GM18499 (cell line): ENCODE data around the gene TSC1.

ENCODE experiments used
- ATAC-seq: cut with Tn5 transposase; IDR thresholded peaks from one replicate; pipeline ENCODE4 v1.9.1; 2021; ENCODE audit warnings: moderate number of reproducible peaks; ENCODE audit not compliant: insufficient read depth, unreplicated experiment

TSC1 gene

DNA sequence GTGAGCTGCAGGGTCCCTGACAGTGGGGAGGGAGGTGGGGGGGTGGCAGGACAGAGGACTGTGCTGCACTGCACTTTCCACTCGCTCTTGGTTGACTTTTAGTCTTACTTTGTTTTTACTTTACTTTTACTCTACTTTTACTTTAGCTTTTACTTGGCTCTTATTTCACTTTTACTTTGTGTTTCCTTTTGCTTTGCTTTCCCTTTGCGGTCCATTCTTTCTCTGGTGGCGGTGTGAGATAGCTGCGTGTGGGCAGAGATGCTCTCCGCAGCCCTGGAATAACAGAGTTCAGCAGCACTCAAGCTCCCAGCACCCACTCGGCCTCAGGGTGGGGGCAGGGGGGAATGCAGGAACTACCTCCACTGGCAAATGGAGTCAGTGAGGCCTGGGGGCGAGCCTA is 71.0 kb downstream of the TSC1 start:
- ATAC-seq = no peak

DNA sequence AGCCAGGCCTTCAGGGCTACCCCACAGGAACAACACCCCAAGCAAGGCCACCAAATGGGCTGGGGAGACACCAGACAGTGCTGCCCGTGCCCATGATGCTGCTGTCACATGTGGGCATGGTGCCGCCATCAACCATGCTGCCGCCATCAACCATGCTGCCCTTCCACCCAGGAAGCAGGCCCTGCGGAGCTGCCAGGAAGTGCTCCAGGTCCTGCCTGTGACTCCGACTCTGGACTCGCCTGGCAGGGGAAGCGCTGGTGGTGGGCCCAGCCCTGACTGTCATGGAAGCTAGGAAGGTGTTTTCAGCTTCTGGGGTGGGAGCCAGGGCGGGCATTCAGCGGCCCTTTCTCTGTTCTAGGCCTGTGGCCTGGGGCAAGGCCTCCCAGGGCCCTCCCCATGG is 75.2 kb downstream of the TSC1 start:
- no peak for ATAC-seq

DNA sequence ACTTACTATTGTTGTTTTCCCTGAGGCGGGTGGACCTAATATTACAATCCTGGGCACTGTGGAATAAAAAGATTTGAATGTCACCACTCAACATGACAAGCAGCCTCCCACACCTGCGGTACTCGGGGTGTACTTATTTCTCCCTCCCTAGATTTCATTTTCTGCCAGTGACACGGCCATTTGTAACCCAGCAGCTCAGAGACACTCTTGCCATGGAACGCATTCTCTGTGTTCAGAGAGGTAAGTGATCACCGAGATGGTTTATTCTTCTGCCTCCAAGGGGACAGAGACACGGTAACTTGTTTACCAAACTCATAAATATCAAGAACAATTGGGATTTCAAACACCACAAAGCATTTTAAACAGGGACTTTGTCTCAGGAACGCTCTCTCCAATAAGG is 77.5 kb downstream of the TSC1 start:
- ATAC-seq = no peak

DNA sequence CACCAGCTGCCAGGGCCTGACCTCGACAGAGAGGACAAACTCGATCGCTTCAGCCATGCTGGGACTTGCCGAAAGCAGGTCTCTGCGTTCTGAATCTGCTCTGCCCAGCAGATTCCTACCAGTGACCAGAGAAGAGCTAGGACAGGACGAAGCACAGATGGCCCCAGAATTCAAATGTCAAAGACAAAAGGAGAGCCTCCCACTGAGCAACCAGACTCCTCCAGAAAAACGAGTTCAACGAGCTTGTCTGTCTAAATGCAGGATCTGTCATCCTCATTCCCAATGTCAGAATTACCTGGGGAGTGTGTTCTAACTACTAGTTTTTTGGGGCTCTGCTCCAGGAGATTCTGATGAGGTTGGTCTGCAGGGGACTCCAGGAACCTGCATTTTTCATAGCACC is 79.7 kb downstream of the TSC1 start:
- ATAC-seq = no peak

DNA sequence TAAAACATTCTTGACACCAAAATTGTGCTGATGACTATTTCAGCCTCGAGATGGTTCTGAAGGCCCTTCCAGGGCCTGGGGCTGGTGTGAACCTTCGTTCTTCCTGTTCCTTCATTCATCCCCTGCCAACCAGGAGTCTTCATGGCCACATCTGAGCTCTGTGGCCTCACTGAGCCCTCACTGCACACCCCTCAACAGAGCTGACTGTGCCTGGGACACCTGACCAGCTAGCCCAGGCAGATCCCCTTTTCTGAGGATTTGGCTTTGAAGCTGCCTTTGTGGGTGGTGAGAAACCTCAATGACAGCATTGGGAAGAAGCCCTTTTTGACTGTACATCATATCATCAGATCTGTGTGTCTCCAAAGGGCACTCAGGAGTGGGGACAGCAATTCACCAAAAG is 80.1 kb downstream of the TSC1 start:
- ATAC-seq = no peak

DNA sequence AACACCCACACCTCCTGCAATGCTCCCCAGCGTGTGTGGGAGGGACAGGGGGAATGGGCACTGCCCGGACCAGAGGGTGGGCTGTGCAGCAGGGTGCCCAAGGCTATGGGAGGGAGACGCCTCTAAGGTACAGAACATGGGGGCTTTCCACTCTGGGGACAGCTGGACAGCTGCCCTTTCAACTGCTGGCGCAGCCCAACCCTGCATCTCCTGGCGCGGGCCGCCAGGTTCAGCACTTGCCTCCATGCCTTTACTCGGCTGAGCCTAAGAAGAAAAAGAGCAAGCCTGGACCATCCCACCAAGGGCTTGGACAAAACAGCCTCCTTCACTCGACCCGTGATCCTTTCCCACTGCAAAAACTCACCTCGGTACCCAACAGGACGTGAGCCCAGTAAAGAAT is 81.3 kb downstream of the TSC1 start:
- ATAC-seq = no peak

DNA sequence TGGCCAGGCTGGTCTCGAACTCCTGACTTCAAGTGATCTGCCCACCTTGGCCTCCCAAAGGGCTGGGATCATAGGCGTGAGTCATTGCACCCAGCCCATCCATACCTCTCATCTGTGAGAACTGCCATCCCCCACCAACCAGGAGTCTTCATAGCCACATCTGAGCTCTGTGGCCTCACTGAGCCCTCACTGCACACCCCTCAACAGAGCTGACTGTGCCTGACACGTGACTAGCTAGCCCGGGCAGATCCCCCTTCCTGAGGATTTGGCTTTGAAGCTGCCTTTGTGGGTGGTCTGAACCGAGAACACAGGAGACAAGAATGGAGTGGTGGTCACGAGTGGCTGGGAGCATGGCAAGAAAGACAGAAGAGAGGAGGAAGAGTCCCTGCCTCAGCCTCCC is 81.9 kb downstream of the TSC1 start:
- ATAC-seq = no peak

DNA sequence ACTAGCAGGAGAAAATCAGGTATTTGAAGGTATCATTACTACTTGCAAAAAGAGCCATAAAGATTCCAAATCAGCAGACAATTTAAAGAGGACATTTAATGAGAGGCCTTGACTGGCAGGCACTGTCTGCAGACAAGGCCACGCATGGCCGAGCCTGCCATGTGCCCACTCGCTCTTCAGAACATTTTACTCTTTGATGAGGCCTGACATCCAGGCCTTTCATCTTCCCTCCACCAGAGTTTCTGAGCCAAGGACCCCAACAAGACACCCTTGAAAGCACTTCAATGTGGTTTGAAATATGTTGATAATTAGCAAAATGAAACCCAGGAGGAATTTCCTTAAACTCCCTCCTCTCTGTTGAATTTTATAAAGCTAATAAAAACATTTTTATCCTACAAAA is 82.8 kb downstream of the TSC1 start:
- no peak for ATAC-seq

DNA sequence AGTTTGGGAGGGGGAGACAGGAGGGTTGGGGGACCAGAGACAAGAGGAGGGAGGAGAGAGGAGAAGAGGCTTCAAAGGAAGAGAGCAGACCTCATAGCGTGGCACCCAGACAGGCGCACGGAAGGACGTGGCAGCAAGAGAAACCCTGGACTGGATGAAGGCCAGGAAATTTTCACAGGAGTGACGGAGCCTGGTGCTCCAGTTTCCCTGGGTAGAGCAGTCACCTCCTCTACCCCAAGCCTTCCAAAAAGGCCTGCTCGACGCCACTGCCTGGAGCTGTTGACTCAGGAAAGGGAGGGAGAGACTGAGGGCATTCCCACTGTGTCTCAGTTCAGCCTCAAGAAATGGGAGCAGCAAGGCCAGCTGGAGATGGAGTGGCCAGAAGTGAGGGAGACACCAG is 85.7 kb downstream of the TSC1 start:
- no peak for ATAC-seq

DNA sequence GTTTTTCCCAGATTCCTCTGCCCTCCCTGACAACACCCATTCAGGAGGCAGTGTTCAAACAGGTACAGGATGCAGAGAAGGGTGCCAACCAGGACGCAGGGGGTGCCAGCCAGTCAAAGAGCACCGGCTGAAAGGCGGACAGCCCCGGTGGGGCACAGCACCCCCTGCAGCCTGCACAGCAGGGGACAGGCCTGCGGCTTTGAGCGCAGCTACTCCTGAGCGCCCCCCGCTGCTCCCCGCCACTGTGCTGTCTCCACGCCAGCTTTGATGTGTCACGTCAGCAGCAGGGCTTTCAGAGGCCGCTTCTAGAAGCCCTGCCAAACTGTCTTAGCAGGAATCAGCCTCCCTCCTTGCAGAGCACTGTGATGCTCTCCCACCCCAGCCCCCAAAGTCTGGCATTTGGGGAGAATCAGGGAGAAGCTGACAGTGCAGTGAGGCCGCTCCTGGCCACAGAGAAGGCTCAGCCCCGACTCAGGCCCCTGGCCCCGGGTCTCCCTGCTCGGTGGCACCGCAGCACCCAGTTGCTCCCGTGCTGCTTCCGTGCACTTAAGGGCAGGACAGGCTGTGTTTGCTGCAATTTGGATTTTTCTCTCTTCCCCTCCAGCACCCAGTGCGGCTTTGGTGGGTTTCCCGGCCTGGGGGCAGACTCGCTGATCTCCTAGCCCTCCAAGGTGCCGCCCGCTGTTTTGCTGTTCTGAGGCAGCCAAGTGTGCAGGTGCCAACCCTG is 86.6 kb downstream of the TSC1 start:
- ATAC-seq = no peak

DNA sequence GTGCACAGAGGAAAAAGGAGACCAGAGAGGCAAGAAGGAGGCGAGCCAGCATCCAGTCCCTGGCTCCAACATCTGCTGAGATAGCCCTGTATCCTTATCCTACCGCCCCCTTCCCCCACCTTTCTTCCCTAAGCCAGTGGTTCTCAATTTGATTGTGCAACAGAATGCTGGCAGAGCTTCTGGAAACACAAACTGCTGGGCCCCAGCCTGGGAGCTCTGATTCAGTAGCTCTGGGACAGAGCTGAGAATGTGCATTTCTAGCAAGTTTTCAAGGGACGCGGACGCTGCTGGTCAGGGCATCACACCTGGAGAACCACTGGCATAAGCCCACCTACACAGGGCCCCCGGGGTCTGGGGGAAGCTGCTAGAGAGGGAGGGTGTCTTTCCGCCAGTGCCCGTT is 87.4 kb downstream of the TSC1 start:
- no peak for ATAC-seq

DNA sequence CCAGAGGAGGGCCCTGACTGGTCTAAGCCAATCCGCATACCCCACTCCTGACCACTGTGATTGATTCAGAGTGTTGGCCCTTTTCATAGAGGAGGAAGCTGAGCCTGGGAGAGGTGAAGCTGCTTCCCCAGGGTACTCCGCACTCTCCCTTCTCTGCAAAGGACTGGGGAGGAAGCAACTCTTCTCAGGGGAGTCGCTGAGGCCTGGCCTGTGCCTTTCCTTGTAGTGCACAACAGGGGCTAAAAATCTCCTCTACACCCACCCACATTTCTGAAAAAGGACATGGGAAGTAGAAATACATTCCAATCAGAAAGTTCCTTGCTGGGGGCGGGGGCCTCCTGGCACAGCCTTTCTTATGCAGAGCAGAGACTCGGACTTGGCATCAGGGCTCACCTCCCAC is 88.5 kb downstream of the TSC1 start:
- ATAC-seq = no peak

DNA sequence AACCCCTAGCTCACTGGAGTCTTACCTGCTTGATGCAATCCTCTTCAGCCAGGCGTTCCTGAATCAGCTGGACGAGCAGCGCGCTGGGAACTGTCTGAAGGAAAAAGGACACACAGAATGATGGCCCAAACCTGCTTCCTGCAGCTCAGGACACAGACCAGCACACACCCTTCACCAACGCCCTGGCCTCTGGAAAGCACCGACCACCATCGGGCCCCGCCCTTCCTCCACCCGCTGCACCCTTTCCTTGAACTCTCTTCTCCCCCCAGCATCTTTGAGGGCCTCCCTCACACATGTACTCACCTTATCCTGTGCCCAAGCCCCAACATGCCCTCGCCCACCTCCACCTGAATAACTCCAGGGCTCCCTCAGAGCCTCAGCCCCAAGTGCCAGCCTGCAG is 89.6 kb downstream of the TSC1 start:
- no peak for ATAC-seq

DNA sequence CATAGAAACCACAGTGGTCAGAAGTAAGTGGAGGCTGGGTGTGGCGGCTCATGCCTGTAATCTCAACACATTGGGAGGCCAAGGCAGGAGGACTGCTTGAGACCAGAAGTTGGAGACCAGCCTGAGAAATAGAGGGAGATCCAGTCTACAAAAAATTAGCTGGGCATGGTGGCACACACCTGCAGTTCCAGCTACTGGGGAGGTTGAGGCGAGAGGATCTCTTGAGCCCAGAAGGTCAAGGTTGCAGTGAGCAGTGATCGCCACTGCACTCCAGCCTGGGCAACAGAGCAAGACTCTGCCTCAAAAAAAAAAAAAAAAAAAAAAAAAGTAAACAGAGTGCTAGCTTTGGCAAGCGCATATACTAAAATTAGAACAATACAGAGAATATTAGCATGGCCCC is 90.9 kb downstream of the TSC1 start:
- no peak for ATAC-seq

DNA sequence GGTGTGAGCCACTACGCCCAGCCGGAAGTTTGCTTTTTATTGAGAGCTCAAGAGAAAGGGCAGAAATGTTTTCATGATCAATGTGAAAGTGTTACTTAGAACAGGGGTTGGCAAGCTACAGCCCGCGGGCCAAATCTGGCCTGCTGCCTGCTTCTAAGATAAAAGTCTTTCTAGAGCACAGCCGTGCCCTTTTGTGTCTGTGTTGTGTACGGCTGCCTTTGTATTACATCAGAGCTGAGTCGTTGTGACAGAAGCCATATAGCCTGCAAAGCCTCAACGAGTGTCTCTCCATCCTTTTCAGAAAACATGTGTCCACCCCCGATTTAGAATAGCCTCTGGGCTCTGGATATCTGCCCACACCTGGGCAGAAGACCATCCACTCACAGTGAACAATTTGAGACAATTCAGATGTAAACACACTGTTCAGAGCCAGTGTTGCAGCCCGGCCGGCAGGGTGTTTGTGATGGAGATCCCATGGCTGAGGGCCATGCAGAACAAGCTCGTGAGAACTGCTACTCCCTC is 95.2 kb downstream of the TSC1 start:
- no peak for ATAC-seq

DNA sequence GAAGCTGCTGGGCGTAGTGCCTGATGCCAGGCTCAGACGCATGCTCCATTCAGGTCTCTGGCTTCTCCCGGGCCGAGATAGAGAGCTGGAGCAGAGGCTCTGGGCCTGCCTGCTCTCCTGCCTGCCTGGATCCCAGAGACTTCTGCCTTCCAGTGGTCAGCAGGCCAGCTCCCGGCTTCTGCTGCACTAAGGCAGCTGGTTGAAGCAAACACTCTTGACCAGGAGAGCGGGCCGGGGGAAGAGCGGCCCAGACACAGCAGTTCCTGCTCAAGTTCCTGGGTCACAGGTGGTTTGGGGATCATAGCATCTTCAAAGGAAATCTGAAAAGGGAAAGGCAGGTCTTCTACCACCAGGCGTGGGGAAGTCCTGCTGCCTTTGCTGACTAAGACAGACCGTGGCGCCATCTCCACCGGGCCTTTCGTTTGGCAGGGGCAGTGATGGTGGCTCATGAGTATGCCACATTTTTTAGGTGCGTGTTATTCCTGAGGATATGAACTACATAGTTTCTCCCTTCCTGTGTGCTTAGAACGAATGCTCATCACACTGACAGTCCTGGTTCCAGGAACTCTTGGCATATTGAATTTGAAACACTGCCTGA is 97.4 kb downstream of the TSC1 start:
- no peak for ATAC-seq

DNA sequence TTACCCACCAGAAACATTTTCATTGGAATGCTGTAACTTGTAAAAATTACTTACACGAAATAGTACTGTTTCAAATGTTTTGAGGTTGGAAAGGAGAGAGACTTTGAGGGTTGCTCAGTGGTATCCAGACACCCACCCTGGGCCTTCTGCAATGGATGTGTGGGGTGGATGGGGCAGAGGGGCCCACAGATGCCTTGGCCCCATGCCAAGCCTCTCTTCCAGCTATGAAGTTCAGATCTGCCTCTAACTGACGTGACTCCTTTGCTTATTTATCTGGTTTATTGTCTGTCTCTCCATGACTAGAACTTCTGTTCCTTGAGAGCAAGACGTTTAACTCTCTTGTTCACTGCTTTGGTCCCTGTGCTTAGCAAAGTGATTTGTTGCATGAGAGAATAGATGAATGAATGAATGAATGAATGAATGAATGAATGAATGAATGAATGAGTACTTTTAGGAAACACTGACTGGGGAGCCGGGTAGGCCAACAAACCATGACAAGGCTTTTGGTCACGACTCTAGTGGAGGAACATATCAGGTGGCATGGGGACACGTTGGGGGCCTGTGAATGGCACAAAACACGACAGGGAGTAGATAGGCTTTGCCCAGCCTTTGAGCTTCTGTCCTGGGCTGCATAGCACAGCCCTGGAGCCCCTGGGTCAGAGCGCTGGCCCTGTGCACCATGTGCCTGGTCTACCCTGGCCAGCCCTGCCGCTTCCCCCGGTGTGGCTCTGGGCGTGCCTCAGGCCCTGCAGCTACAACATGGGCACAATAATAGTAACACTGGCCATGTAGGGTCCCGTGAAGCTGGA is 98.1 kb downstream of the TSC1 start:
- ATAC-seq = no peak

DNA sequence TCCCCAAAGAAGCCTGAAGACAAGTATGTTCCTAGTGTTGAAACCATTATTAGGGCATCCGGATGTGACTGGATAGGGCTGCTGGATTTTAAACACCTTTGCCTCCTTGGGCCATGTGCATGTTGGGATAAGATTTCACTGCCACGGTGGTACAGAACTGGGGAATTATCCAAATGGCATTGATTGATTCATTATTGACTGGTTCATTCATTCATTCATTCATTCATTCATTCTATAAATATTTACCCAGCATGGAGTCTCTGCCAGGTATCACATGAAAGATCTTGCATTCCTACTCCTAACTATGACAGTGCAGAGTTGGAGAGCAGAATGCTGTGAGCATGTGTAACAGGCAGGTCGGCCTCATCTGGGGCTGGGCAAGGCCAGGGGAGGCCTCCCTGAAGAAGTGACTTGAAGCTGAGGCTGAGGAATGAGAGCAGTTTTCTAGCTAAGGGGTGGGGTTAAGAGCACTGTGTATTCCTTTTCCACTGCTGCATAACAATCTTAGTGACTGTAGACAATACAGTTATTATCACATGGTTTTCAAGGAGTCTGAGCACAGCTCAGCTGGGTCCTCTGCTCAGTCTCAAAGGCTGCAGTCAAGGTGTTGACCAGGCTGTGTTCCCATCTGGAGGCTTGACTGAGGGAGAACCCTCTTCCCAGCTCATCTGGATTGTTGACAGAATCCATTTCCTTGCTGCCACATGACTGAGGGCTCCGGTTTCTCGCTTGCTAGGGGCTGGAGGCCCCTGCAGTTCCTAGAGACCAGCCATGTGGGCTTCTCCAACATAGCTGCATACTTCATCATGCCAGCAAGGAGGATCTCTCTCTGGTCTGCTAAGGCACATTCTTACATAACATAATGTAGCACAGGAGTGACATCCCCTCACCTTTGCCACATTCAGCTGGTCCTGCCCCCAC is 102.0 kb downstream of the TSC1 start:
- no peak for ATAC-seq
